Measurements from ENCODE around the gene NAV3.

NAV3 gene

DNA sequence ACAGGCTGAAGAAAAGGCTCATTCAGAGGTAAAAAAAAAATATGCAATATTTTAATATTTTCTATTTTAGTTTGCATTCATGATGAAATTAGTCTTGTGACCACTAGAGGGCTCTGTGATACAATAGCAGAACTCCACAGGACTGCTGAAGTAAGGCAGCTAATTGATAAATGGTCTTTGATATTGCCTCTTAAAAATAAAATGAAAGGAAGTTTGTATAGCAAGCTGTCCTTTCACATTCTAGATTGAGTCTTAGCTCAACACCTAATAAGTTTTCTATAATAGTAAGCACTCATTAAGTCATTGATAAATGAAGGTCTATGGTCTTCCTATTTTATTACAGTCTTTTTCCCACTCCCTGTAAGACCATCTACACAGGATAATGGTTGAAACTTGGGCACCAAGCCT is 315.7 kb downstream of the NAV3 start:
- DNase-seq: peak; percentile 7
- Histone ChIP-seq H3K4me3 (ENCODE audit: low read depth, low read length) (no peak overlapping the region), H3K27me3 (replicated peaks) (no peaks in the 10 kb centered on the region), H3K36me3 (replicated peaks) (no peaks in the 10 kb centered on the region), H3K27ac (no peak overlapping the region)
- TF ChIP-seq, protein P1, sequence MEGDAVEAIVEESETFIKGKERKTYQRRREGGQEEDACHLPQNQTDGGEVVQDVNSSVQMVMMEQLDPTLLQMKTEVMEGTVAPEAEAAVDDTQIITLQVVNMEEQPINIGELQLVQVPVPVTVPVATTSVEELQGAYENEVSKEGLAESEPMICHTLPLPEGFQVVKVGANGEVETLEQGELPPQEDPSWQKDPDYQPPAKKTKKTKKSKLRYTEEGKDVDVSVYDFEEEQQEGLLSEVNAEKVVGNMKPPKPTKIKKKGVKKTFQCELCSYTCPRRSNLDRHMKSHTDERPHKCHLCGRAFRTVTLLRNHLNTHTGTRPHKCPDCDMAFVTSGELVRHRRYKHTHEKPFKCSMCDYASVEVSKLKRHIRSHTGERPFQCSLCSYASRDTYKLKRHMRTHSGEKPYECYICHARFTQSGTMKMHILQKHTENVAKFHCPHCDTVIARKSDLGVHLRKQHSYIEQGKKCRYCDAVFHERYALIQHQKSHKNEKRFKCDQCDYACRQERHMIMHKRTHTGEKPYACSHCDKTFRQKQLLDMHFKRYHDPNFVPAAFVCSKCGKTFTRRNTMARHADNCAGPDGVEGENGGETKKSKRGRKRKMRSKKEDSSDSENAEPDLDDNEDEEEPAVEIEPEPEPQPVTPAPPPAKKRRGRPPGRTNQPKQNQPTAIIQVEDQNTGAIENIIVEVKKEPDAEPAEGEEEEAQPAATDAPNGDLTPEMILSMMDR (IDR thresholded peaks at IDR 0.05; ENCODE audit: low read depth, low read length, missing control alignments): peak; percentile 67
- in situ Hi-C loops (cut with HindIII; ENCODE audit: low pct_ligation_motif_present, low sequenced_read_pairs): no loop called here

DNA sequence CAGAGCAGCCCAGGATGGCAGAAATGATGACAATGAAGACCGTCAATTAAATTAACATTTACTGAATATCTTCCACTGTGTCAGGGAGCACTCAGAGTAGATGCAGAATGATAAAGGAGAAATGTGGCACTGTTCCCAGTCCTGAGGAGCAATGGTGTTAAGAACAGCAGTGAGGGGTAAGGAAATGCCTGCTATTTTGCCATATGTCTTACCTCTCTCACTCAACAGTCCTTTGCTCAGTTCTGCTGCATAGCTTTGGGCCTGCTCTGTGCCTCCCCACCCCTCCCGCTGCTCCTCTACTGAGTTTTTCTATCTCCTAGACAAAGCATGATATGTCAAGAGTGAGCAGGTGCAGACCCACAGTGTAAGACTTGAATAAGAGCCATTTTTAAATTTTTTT is 318.8 kb downstream of the NAV3 start:
- Histone ChIP-seq H3K27ac (no peak overlapping the region), H3K4me3 (ENCODE audit: low read depth, low read length) (no peak overlapping the region), H3K36me3 (replicated peaks) (no peaks in the 10 kb centered on the region), H3K27me3 (replicated peaks) (no peaks in the 10 kb centered on the region)
- in situ Hi-C loops (cut with HindIII; ENCODE audit: low pct_ligation_motif_present, low sequenced_read_pairs): no loop called here
- TF ChIP-seq, protein P1 (IDR thresholded peaks at IDR 0.05; ENCODE audit: low read depth, low read length, missing control alignments): no peak
- no peak for DNase-seq

DNA sequence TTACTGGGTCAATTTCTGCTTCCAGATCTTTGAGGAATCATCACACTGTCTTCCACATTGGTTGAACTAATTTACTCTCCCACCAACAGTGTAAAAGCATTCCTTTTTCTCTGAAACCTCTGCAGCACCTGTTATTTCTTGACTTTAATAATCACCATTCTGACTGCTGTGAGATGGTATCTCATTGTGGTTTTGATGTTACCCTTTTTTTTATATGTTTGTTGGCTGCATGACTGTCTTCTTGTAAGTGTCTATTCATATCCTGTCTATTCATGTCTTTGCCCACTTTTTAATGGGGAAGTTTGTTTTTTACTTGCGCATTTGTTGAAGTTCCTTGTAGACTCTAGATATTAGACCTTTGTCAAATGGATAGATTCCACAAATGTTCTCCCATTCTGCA is 324.9 kb downstream of the NAV3 start:
- H3K4me3 ChIP-seq (ENCODE audit: low read depth, low read length): no peak overlapping the region
- H3K27ac ChIP-seq: no peak overlapping the region
- TF ChIP-seq, protein P1 (IDR thresholded peaks at IDR 0.05; ENCODE audit: low read depth, low read length, missing control alignments): no peak
- DNase-seq: no peak
- no peaks in the 10 kb centered on the region for H3K27me3 ChIP-seq (replicated peaks)
- H3K36me3 ChIP-seq (replicated peaks): peaks cover 3% of the 10 kb centered on the region
- in situ Hi-C loops (cut with HindIII; ENCODE audit: low pct_ligation_motif_present, low sequenced_read_pairs): no loop called here

DNA sequence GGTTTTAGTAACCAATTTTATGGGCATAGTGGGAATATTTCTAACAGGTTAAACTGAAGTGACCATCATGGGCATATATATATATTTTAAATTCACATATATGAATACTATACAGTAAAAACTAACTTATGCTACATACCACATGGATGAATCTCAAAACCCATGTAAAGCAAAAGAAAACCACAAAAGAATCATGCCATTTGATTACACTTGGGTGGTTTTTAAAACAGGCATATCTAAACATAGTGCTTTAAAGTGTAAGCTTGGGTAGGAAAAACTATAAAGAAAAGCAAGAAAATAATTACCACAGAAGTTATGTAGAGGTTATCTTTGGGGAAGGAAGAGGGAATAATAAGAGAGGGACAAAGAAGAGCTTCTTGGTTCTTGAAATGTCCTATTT is 326.1 kb downstream of the NAV3 start:
- in situ Hi-C loops (cut with HindIII; ENCODE audit: low pct_ligation_motif_present, low sequenced_read_pairs): no loop called here
- no peak overlapping the region for H3K4me3 ChIP-seq (ENCODE audit: low read depth, low read length)
- TF ChIP-seq, protein P1 (IDR thresholded peaks at IDR 0.05; ENCODE audit: low read depth, low read length, missing control alignments): no peak
- H3K27ac ChIP-seq: no peak overlapping the region
- DNase-seq: no peak
- no peaks in the 10 kb centered on the region for H3K27me3 ChIP-seq (replicated peaks)
- H3K36me3 ChIP-seq (replicated peaks): peaks cover 3% of the 10 kb centered on the region

DNA sequence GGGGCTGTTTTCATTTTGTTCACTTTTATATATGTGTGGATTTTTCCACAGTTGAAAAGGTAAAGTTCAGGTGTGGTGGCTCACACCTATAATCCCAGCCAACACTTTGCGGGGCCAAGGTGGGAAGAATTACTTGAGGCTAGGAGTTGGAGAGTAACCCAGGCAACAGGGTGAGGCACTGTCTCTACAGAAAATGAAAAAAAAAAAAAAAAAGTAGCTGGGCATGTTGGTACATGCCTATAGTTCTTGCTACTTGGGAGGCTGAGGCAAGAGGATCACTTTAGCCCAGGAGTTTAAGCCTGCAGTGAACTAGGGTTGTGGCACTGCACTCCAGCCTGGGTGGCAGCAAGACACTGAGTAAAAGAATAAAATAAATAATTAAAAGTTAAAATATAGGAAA is 326.5 kb downstream of the NAV3 start:
- H3K27me3 ChIP-seq (replicated peaks): no peaks in the 10 kb centered on the region
- TF ChIP-seq, protein P1 (IDR thresholded peaks at IDR 0.05; ENCODE audit: low read depth, low read length, missing control alignments): no peak
- in situ Hi-C loops (cut with HindIII; ENCODE audit: low pct_ligation_motif_present, low sequenced_read_pairs): no loop called here
- H3K36me3 ChIP-seq (replicated peaks): peaks cover 3% of the 10 kb centered on the region
- no peak overlapping the region for H3K27ac ChIP-seq
- no peak overlapping the region for H3K4me3 ChIP-seq (ENCODE audit: low read depth, low read length)
- DNase-seq: no peak

DNA sequence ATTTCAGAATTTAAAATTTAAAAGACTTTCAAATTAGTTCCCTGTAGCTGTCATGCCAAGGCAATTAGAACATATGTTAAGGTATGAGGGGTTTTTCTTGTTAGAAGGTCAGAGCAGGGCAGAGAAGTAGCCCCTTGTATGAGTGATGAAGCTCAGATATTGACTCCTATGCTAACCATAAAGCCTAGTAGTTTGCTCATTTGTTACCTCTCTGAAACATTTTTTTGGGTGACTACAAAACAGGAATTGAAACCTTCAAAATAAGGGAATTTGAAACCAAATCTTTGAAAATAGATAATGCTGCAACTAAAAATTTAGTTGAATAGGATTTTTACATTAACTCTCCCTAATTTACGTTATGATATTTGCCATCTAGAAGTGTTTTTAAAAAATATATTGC is 333.5 kb downstream of the NAV3 start:
- Histone ChIP-seq H3K27me3 (replicated peaks) (no peaks in the 10 kb centered on the region), H3K27ac (no peak overlapping the region), H3K4me3 (ENCODE audit: low read depth, low read length) (no peak overlapping the region), H3K36me3 (replicated peaks) (peaks cover 3% of the 10 kb centered on the region)
- TF ChIP-seq, protein P1 (IDR thresholded peaks at IDR 0.05; ENCODE audit: low read depth, low read length, missing control alignments): no peak
- no peak for DNase-seq
- in situ Hi-C loops (cut with HindIII; ENCODE audit: low pct_ligation_motif_present, low sequenced_read_pairs): no loop called here
